DOHH2 (cell line): ENCODE measurements around the gene OBP2A.

ENCODE experiments used
- H3F3A ChIP-seq: fragments of 200-600 bp; sonication (generic), shearing (Covaris generic); 2 replicates; pipeline ENCODE4 v1.6.0; 2016; ENCODE audit warnings: antibody characterized with exemption, mild to moderate bottlenecking; ENCODE audit not compliant: control insufficient read depth, insufficient read depth
- H3K27ac ChIP-seq: fragments of 200-600 bp; sonication (generic); 2 replicates; pipeline ENCODE4 v1.5.1; 2014; ENCODE audit warnings: low read depth, mild to moderate bottlenecking, low read length, moderate library complexity
- H3K27me3 ChIP-seq: fragments of 200-600 bp; sonication (generic); 2 replicates; pipeline ENCODE4 v1.6.1; 2014; ENCODE audit warnings: mild to moderate bottlenecking, low read length, mixed read lengths; ENCODE audit not compliant: control insufficient read depth
- H3K36me3 ChIP-seq: fragments of 200-600 bp; sonication (generic); 2 replicates; pipeline ENCODE4 v1.6.1; 2014; ENCODE audit warnings: mild to moderate bottlenecking, low read length, moderate library complexity, mixed read lengths; ENCODE audit not compliant: control insufficient read depth
- H3K4me1 ChIP-seq: fragments of 200-600 bp; sonication (generic); 2 replicates; pipeline ENCODE4 v1.6.1; 2014; ENCODE audit warnings: mild to moderate bottlenecking, low read length, mixed read lengths; ENCODE audit not compliant: control insufficient read depth
- H3K4me2 ChIP-seq: fragments of 200-600 bp; sonication (generic); 2 replicates; pipeline ENCODE4 v1.6.0; 2014; ENCODE audit warnings: mild to moderate bottlenecking, low read length, moderate library complexity
- H3K4me3 ChIP-seq: fragments of 200-600 bp; sonication (generic); 2 replicates; pipeline ENCODE4 v1.5.1; 2014; ENCODE audit warnings: mild to moderate bottlenecking, low read length, mixed read lengths
- H3K79me2 ChIP-seq: fragments of 200-600 bp; sonication (generic); 2 replicates; pipeline ENCODE4 v1.6.1; 2014; ENCODE audit warnings: mild to moderate bottlenecking, low read length, mixed read lengths; ENCODE audit not compliant: control insufficient read depth
- H3K9me2 ChIP-seq: fragments of 200-600 bp; sonication (generic); replicated peaks from 2 replicates; pipeline ENCODE4 v1.6.1; 2014; ENCODE audit warnings: mild to moderate bottlenecking, low read length, mixed read lengths; ENCODE audit not compliant: control insufficient read depth
- H3K9me3 ChIP-seq: fragments of 200-600 bp; sonication (generic); 2 replicates; pipeline ENCODE4 v1.6.1; 2014; ENCODE audit warnings: antibody characterized with exemption, low read length, mixed read lengths; ENCODE audit not compliant: control insufficient read depth, insufficient read depth
- H4K20me1 ChIP-seq: fragments of 200-600 bp; sonication (generic); 2 replicates; pipeline ENCODE4 v1.6.0; 2014; ENCODE audit warnings: low read depth, mild to moderate bottlenecking, antibody characterized with exemption, low read length, moderate library complexity; ENCODE audit not compliant: control insufficient read depth, insufficient read depth
- CTCF ChIP-seq: fragments of 200-600 bp; sonication (generic); IDR thresholded peaks from one replicate; pipeline ENCODE4 v1.5.1; 2014; ENCODE audit warnings: antibody characterized with exemption, mild to moderate bottlenecking, low read depth, low read length; ENCODE audit not compliant: poor library complexity, severe bottlenecking
- EZH2phosphoT487 ChIP-seq: fragments of 200-600 bp; sonication (generic); IDR thresholded peaks from 2 replicates; pipeline ENCODE4 v1.6.1; 2017; ENCODE audit warnings: borderline replicate concordance, mild to moderate bottlenecking, antibody characterized with exemption, low read length, moderate library complexity, mixed read lengths

Gene OBP2A

GRCh38 chr9:135514342-135515082 is 31.4 kb upstream of the OBP2A start:
- Histone ChIP-seq H3K27ac (no peak overlapping the region), H3F3A (no peaks in the 10 kb centered on the region), H3K4me3 (no peak overlapping the region), H3K4me2 (no peak overlapping the region), H3K4me1 (no peaks in the 10 kb centered on the region), H3K79me2 (no peaks in the 10 kb centered on the region), H4K20me1 (no peaks in the 10 kb centered on the region), H3K9me3 (no peaks in the 10 kb centered on the region), H3K27me3 (no peaks in the 10 kb centered on the region), H3K36me3 (no peaks in the 10 kb centered on the region), H3K9me2 (no peaks in the 10 kb centered on the region)
- TF ChIP-seq CTCF (no peak), EZH2phosphoT487 (no peak)

- no peak overlapping the region for H3K4me3 ChIP-seq
- no peaks in the 10 kb centered on the region for H4K20me1 ChIP-seq
- H3K27me3 ChIP-seq, result no peaks in the 10 kb centered on the region
- no peak overlapping the region for H3K4me2 ChIP-seq
- H3F3A ChIP-seq, result no peaks in the 10 kb centered on the region
- no peaks in the 10 kb centered on the region for H3K36me3 ChIP-seq
- H3K27ac ChIP-seq, result no peak overlapping the region
- no peaks in the 10 kb centered on the region for H3K9me2 ChIP-seq
- TF ChIP-seq EZH2phosphoT487 (no peak), CTCF (no peak)
- no peaks in the 10 kb centered on the region for H3K79me2 ChIP-seq
- no peaks in the 10 kb centered on the region for H3K9me3 ChIP-seq
- no peaks in the 10 kb centered on the region for H3K4me1 ChIP-seq
Measured at GRCh38 chr9:135515083-135515951, 30.6 kb upstream of the OBP2A start.

- no peak overlapping the region for H3K27ac ChIP-seq
- H3K79me2 ChIP-seq, result no peaks in the 10 kb centered on the region
- no peaks in the 10 kb centered on the region for H3F3A ChIP-seq
- no peaks in the 10 kb centered on the region for H3K9me3 ChIP-seq
- no peak overlapping the region for H3K4me3 ChIP-seq
- TF ChIP-seq CTCF (no peak), EZH2phosphoT487 (no peak)
- no peaks in the 10 kb centered on the region for H4K20me1 ChIP-seq
- H3K9me2 ChIP-seq, result no peaks in the 10 kb centered on the region
- H3K4me1 ChIP-seq, result no peaks in the 10 kb centered on the region
- H3K36me3 ChIP-seq, result no peaks in the 10 kb centered on the region
- H3K27me3 ChIP-seq, result no peaks in the 10 kb centered on the region
- H3K4me2 ChIP-seq, result no peak overlapping the region
Measured at GRCh38 chr9:135516132-135516860, 29.6 kb upstream of the OBP2A start.
